ENCODE data around the gene TRMT6. TPM values are rescaled to one million over a fixed set of nuclear protein-coding genes. Genes with fewer than 3 reads are reported as not detected.

TRMT6 gene
- 11.9 TPM for polyA plus RNA-seq (2013, experiment 1 of 2)
- 12.2 TPM for polyA plus RNA-seq (2013, experiment 2 of 2)

- peak; percentile 97 for DNase-seq
- Histone ChIP-seq H3K36me3 (ENCODE audit: control insufficient read depth in 1 of 2, insufficient read depth in 2 of 2, low read depth in 1 of 2, low read length in 2 of 2) (peaks cover 0 to 37% of the 10 kb centered on the region in 2 experiments), H2BK5ac (ENCODE audit: low read depth, low read length, poor library complexity, severe bottlenecking) (peak within 1 kb of the TSS; percentile 76), H3K14ac (ENCODE audit: low read length in 2 of 2) (peak within 1 kb of the TSS in 1 of 2 experiments; percentile 92), H3K4me3 (ENCODE audit: insufficient read depth in 1 of 2, low read depth in 1 of 2, low read length in 2 of 2) (peak within 1 kb of the TSS; percentile 97), H2AFZ (ENCODE audit: low read depth, low read length) (peak within 1 kb of the TSS; percentile 93), H2BK12ac (ENCODE audit: low read length in 2 of 2) (no peak within 1 kb of the TSS), H3K9me3 (ENCODE audit: control insufficient read depth, low read length) (no peaks in the 10 kb centered on the region), H3K23ac (ENCODE audit: low read length in 2 of 2) (peak within 1 kb of the TSS in 1 of 2 experiments; percentile 46), H2AK5ac (ENCODE audit: low read length, severe bottlenecking) (no peak within 1 kb of the TSS), H3K4ac (ENCODE audit: low read depth in 1 of 2, low read length in 2 of 2) (peak within 1 kb of the TSS in 1 of 2 experiments; percentile 25), H4K91ac (ENCODE audit: low read length) (peak within 1 kb of the TSS; percentile 88), H3K79me1 (replicated peaks; ENCODE audit: low read length, poor library complexity, severe bottlenecking) (peaks cover 28% of the 10 kb centered on the region), H2BK120ac (ENCODE audit: low read depth, low read length) (no peak within 1 kb of the TSS), H3K4me1 (ENCODE audit: control insufficient read depth, insufficient read depth, low read depth, low read length) (no peaks in the 10 kb centered on the region), H3K27ac (ENCODE audit: low read length, poor library complexity, severe bottlenecking) (peak within 1 kb of the TSS; percentile 41), H3K4me2 (ENCODE audit: low read length, poor library complexity, severe bottlenecking) (peak within 1 kb of the TSS; percentile 79), H2BK15ac (ENCODE audit: low read depth, poor library complexity, severe bottlenecking) (no peak within 1 kb of the TSS), H4K8ac (ENCODE audit: low read length) (peak within 1 kb of the TSS; percentile 79), H3K27me3 (ENCODE audit: control insufficient read depth in 1 of 2, insufficient read depth in 1 of 2, low read length in 2 of 2) (no peaks in the 10 kb centered on the region), H3K18ac (ENCODE audit: low read depth in 1 of 2, low read length in 2 of 2) (peak within 1 kb of the TSS in 1 of 2 experiments; percentile 76), H3K9ac (ENCODE audit: low read length) (peak within 1 kb of the TSS; percentile 95)
- WGBS: under 1% methylated on average over 61 of the region's 61 CpGs
Measured at GRCh38 chr20:5950271-5951031, at the start of gene TRMT6, which contains the start of gene MCM8. Gene TRMT6 (minus strand): TSS chr20:5950533. CDS start chr20:5950405, 128 bp downstream. Gene MCM8 (plus strand): TSS chr20:5950652. CDS start chr20:5952016, 1,364 bp downstream.

- H3K14ac ChIP-seq (ENCODE audit: low read length in 2 of 2): no peak overlapping the region
- H3K4me1 ChIP-seq (ENCODE audit: control insufficient read depth, insufficient read depth, low read depth, low read length): peaks cover 3% of the 10 kb centered on the region
- H3K79me1 ChIP-seq (replicated peaks; ENCODE audit: low read length, poor library complexity, severe bottlenecking): peaks cover 3% of the 10 kb centered on the region
- H2BK120ac ChIP-seq (ENCODE audit: low read depth, low read length): no peak overlapping the region
- no peak overlapping the region for H3K4me3 ChIP-seq (ENCODE audit: insufficient read depth in 1 of 2, low read depth in 1 of 2, low read length in 2 of 2)
- H4K91ac ChIP-seq (ENCODE audit: low read length): no peak overlapping the region
- no peak overlapping the region for H2BK5ac ChIP-seq (ENCODE audit: low read depth, low read length, poor library complexity, severe bottlenecking)
- no peak overlapping the region for H2BK15ac ChIP-seq (ENCODE audit: low read depth, poor library complexity, severe bottlenecking)
- no peak overlapping the region for H3K9ac ChIP-seq (ENCODE audit: low read length)
- H2AFZ ChIP-seq (ENCODE audit: low read depth, low read length): no peak overlapping the region
- H4K8ac ChIP-seq (ENCODE audit: low read length): no peak overlapping the region
- H2BK12ac ChIP-seq (ENCODE audit: low read length in 2 of 2): no peak overlapping the region
- DNase-seq: no peak
- no peak overlapping the region for H3K4ac ChIP-seq (ENCODE audit: low read depth in 1 of 2, low read length in 2 of 2)
- no peak overlapping the region for H3K27ac ChIP-seq (ENCODE audit: low read length, poor library complexity, severe bottlenecking)
- no peak overlapping the region for H2AK5ac ChIP-seq (ENCODE audit: low read length, severe bottlenecking)
- no peaks in the 10 kb centered on the region for H3K27me3 ChIP-seq (ENCODE audit: control insufficient read depth in 1 of 2, insufficient read depth in 1 of 2, low read length in 2 of 2)
- no peak overlapping the region for H3K23ac ChIP-seq (ENCODE audit: low read length in 2 of 2)
- H3K9me3 ChIP-seq (ENCODE audit: control insufficient read depth, low read length): no peaks in the 10 kb centered on the region
- 96% methylated on average over 9 of the region's 9 CpGs for WGBS
- H3K36me3 ChIP-seq (ENCODE audit: control insufficient read depth in 1 of 2, insufficient read depth in 2 of 2, low read depth in 1 of 2, low read length in 2 of 2): peaks cover 5 to 12% of the 10 kb centered on the region in 2 experiments
- H3K4me2 ChIP-seq (ENCODE audit: low read length, poor library complexity, severe bottlenecking): no peak overlapping the region
- H3K18ac ChIP-seq (ENCODE audit: low read depth in 1 of 2, low read length in 2 of 2): no peak overlapping the region
Measured at GRCh38 chr20:5999783-6000182, 49.5 kb upstream of the TRMT6 start.

- Histone ChIP-seq H3K27ac (ENCODE audit: low read length, poor library complexity, severe bottlenecking) (no peak overlapping the region), H3K79me1 (replicated peaks; ENCODE audit: low read length, poor library complexity, severe bottlenecking) (peaks cover 3% of the 10 kb centered on the region), H4K8ac (ENCODE audit: low read length) (no peak overlapping the region), H3K27me3 (ENCODE audit: control insufficient read depth in 1 of 2, insufficient read depth in 1 of 2, low read length in 2 of 2) (no peaks in the 10 kb centered on the region), H4K91ac (ENCODE audit: low read length) (no peak overlapping the region), H3K23ac (ENCODE audit: low read length in 2 of 2) (no peak overlapping the region), H3K9me3 (ENCODE audit: control insufficient read depth, low read length) (no peaks in the 10 kb centered on the region), H2BK15ac (ENCODE audit: low read depth, poor library complexity, severe bottlenecking) (no peak overlapping the region), H2AFZ (ENCODE audit: low read depth, low read length) (no peak overlapping the region), H3K4me3 (ENCODE audit: insufficient read depth in 1 of 2, low read depth in 1 of 2, low read length in 2 of 2) (no peak overlapping the region), H3K9ac (ENCODE audit: low read length) (no peak overlapping the region), H3K18ac (ENCODE audit: low read depth in 1 of 2, low read length in 2 of 2) (no peak overlapping the region), H2BK120ac (ENCODE audit: low read depth, low read length) (no peak overlapping the region), H2BK12ac (ENCODE audit: low read length in 2 of 2) (no peak overlapping the region), H2BK5ac (ENCODE audit: low read depth, low read length, poor library complexity, severe bottlenecking) (no peak overlapping the region), H3K4ac (ENCODE audit: low read depth in 1 of 2, low read length in 2 of 2) (no peak overlapping the region), H3K4me2 (ENCODE audit: low read length, poor library complexity, severe bottlenecking) (no peak overlapping the region), H3K14ac (ENCODE audit: low read length in 2 of 2) (no peak overlapping the region), H2AK5ac (ENCODE audit: low read length, severe bottlenecking) (no peak overlapping the region), H3K36me3 (ENCODE audit: control insufficient read depth in 1 of 2, insufficient read depth in 2 of 2, low read depth in 1 of 2, low read length in 2 of 2) (peaks cover 5 to 15% of the 10 kb centered on the region in 2 experiments), H3K4me1 (ENCODE audit: control insufficient read depth, insufficient read depth, low read depth, low read length) (peaks cover 2% of the 10 kb centered on the region)
- WGBS: no CpG with 5 or more reads among the region's 1 CpG
- DNase-seq: no peak
Measured at GRCh38 chr20:5996765-5997164, 46.4 kb upstream of the TRMT6 start.

GRCh38 chr20:5991623-5992441 is 41.5 kb upstream of the TRMT6 start:
- peak overlapping the region; percentile 82 for H3K27ac ChIP-seq (ENCODE audit: low read length, poor library complexity, severe bottlenecking)
- peak overlapping the region; percentile 31 for H3K9ac ChIP-seq (ENCODE audit: low read length)
- no peak overlapping the region for H2BK5ac ChIP-seq (ENCODE audit: low read depth, low read length, poor library complexity, severe bottlenecking)
- no peak overlapping the region for H3K14ac ChIP-seq (ENCODE audit: low read length in 2 of 2)
- H3K4ac ChIP-seq (ENCODE audit: low read depth in 1 of 2, low read length in 2 of 2): no peak overlapping the region
- no peak overlapping the region for H2AFZ ChIP-seq (ENCODE audit: low read depth, low read length)
- H2BK120ac ChIP-seq (ENCODE audit: low read depth, low read length): no peak overlapping the region
- no peaks in the 10 kb centered on the region for H3K4me1 ChIP-seq (ENCODE audit: control insufficient read depth, insufficient read depth, low read depth, low read length)
- H4K91ac ChIP-seq (ENCODE audit: low read length): no peak overlapping the region
- H3K4me2 ChIP-seq (ENCODE audit: low read length, poor library complexity, severe bottlenecking): no peak overlapping the region
- no peak overlapping the region for H2BK12ac ChIP-seq (ENCODE audit: low read length in 2 of 2)
- H2AK5ac ChIP-seq (ENCODE audit: low read length, severe bottlenecking): no peak overlapping the region
- H3K79me1 ChIP-seq (replicated peaks; ENCODE audit: low read length, poor library complexity, severe bottlenecking): peaks cover 10% of the 10 kb centered on the region
- no peak overlapping the region for H2BK15ac ChIP-seq (ENCODE audit: low read depth, poor library complexity, severe bottlenecking)
- H4K8ac ChIP-seq (ENCODE audit: low read length): no peak overlapping the region
- H3K4me3 ChIP-seq (ENCODE audit: insufficient read depth in 1 of 2, low read depth in 1 of 2, low read length in 2 of 2): no peak overlapping the region
- DNase-seq: peak; percentile 50
- no peak overlapping the region for H3K23ac ChIP-seq (ENCODE audit: low read length in 2 of 2)
- WGBS: no CpG with 5 or more reads among the region's 2 CpGs
- H3K36me3 ChIP-seq (ENCODE audit: control insufficient read depth in 1 of 2, insufficient read depth in 2 of 2, low read depth in 1 of 2, low read length in 2 of 2): peaks cover 8 to 20% of the 10 kb centered on the region in 2 experiments
- no peaks in the 10 kb centered on the region for H3K9me3 ChIP-seq (ENCODE audit: control insufficient read depth, low read length)
- no peak overlapping the region for H3K18ac ChIP-seq (ENCODE audit: low read depth in 1 of 2, low read length in 2 of 2)
- no peaks in the 10 kb centered on the region for H3K27me3 ChIP-seq (ENCODE audit: control insufficient read depth in 1 of 2, insufficient read depth in 1 of 2, low read length in 2 of 2)
